Epithelial cell of proximal tubule (primary cell): Measurements from ENCODE around the gene TRAF2. TPM values are rescaled to one million over a fixed set of nuclear protein-coding genes. Genes with fewer than 3 reads are reported as not detected.

ENCODE experiments used
- DNase-seq: peaks from one replicate; pipeline ENCODE4 v3.0.0-alpha.2; 2011; ENCODE audit warnings: low read depth
- H3K4me3 ChIP-seq: 2 replicates; pipeline ENCODE4 v1.5.1; 2011; ENCODE audit warnings: low read depth, mild to moderate bottlenecking, low read length
- total RNA-seq: library from RNA; depleted of rRNA; stranded (reverse); fragments of >200 nt; gene quantifications from 2 replicates; pipeline ENCODE4 v1.2.3, GENCODE V29; 2015
- TF ChIP-seq, protein P1 (sequence below): conservative IDR thresholded peaks from 2 replicates; pipeline ENCODE4 v1.5.1; 2012; ENCODE audit warnings: low read depth, mild to moderate bottlenecking, low read length

The TRAF2 gene
- total RNA-seq, 1 donor from 2014 or later, result 21.0 TPM

DNA sequence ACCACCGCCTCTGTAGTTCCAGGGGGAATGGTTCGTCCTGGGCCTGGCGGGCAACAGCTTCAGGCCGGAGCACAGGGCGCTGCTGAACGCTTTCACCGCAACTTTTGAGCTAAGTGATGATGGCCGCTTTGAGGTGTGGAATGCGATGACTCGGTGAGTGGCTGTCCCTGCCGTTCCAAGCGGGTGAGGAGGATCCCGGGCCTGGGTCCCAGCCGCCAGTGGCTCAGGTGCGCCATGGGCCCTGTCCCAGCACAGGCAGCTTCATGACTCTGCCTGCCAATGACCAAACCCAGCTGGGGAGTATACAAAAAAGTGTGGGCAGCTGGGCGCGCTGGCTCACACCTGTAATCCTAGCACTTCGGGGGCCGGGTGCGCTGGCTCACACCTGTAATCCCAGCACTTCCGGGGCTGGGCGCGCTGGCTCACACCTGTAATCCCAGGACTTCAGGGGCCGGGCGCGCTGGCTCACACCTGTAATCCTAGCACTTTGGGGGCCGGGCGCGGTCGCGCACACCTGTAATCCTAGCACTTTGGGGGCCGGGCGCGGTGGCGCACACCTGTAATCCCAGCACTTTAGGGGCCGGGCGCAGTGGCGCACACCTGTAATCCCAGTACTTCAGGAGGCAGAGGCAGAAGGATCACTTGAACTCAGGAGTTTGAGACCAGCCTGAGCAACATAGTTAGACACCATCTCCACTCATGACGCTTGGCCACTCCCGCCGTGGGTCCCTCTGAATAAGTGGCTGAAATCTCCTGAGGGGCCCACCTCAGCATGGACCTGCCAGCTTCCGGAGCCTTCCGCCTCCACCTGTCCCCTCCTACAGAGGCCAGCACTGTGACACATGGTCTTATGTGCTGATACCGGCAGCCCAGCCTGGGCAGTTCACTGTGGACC, 66.8 kb downstream of the TRAF2 start:
- no peak overlapping the region for H3K4me3 ChIP-seq
- TF ChIP-seq, protein P1, sequence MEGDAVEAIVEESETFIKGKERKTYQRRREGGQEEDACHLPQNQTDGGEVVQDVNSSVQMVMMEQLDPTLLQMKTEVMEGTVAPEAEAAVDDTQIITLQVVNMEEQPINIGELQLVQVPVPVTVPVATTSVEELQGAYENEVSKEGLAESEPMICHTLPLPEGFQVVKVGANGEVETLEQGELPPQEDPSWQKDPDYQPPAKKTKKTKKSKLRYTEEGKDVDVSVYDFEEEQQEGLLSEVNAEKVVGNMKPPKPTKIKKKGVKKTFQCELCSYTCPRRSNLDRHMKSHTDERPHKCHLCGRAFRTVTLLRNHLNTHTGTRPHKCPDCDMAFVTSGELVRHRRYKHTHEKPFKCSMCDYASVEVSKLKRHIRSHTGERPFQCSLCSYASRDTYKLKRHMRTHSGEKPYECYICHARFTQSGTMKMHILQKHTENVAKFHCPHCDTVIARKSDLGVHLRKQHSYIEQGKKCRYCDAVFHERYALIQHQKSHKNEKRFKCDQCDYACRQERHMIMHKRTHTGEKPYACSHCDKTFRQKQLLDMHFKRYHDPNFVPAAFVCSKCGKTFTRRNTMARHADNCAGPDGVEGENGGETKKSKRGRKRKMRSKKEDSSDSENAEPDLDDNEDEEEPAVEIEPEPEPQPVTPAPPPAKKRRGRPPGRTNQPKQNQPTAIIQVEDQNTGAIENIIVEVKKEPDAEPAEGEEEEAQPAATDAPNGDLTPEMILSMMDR, result no peak
- DNase-seq, result no peak

DNA sequence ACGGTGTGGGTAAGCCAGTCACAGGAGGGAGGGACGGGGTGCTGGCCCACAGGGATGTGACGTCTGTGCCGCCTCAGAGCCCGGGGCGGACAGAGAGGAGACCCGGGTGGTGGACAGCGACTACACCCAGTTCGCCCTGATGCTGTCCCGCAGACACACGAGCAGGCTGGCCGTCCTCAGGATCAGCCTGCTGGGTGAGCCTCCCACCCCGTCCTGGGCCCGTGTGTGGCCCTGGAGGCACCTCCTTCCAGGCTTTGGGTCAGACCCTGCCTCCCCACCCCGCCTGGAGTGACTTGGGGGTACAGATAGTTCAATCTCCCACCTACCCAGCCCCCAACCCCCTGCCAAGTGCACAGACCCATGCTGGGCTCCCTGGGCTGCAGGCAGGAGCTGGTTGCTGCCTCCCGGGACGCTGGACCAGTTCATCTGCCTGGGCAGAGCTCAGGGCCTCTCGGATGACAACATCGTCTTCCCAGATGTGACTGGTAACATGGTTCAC, 67.5 kb downstream of the TRAF2 start:
- no peak for DNase-seq
- H3K4me3 ChIP-seq, result no peak overlapping the region
- TF ChIP-seq, protein P1, result no peak

DNA sequence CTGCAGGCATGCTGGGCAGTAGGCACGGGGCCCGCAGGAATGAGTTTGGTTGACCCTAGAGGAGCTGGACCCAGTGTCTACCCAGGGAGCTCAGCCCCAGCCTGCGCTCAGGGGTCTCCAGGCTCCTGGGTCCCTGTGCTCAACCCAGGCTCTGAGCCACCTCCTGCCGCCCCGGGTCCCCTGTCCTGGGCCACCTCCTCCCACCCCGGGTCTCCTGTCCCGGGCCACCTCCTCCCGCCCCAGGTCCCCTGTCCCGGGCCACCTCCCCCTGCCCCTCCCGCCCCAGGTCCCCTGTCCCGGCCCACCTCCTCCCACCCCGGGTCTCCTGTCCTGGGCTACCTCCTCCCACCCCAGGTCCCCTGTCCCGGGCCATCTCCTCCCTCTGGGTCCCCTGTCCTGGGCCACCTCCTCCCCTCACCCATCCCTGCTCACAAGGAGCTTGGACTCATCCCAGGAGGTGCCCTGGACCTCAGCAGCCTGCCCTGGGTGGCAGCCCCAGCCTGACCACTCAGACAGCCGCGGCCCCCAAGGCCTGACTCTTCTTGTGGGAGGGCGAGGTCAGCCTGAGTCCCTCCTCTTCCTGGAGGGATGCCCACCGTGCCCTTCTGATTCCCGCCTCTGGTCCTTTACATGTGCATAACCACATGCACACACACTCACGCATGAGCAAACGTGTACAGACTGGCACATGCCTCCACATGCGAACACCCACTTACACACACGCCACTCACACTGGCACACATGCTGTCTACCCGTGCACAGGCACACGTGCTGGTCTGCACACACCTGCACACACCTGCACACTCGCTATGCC, 68.2 kb downstream of the TRAF2 start:
- TF ChIP-seq, protein P1, result no peak
- DNase-seq, result no peak
- no peak overlapping the region for H3K4me3 ChIP-seq

DNA sequence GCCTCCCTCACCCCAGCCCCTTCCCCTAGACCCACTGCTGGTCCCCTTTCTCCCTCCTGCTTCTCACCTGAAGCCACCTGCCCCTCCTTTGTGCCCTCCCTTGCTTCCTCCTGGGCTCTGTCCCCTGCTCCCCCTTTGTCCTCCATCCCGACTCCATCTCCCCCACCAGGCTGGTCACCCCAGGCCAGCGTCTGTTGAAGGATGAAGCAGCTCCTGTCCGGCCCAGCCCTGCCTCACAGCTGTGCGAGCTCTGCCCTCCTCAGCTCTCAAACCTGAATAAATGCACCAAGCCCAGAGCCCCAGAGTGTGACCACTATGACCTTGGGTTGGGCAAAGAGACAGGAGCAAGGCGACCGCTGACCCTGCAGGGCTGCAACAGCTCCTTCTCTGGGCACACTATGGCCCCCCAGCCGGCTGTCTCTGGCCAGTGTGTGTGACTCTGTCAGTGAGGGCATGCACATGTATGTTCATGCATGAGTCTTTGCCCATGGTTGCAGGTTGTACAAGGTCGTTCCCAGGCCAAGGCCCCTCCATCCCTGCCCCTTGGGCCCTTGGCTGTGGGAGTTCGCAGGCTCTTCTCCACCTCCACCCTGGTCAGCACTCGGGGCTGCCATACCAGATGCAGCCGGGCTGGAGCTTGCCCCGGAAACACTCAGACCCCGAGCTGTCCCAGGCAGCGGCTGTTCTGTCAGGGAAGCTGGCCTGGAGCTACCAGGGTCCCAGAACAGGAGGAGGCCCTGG, 69.1 kb downstream of the TRAF2 start:
- DNase-seq, result no peak
- H3K4me3 ChIP-seq, result no peak overlapping the region
- TF ChIP-seq, protein P1, result no peak

DNA sequence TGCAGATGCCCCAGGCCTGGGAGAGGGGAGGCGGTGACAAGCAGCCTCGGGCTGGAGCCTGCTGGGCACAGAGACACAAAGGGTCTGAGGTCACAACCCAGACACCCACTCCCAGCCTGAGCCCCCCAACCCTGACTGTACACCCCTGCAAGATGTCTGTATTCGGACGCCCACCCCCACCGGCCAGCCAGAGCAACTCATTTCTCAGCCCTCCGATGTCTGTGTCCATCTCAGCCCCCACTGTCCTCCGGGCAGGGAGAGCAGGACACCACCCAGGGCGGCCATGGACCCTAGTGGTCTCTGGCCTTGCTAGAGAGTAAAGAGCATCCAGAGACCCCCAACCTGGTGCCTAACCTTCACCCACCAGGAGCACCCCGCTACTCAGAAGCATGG, 69.6 kb downstream of the TRAF2 start:
- no peak for DNase-seq
- no peak overlapping the region for H3K4me3 ChIP-seq
- TF ChIP-seq, protein P1, result no peak

DNA sequence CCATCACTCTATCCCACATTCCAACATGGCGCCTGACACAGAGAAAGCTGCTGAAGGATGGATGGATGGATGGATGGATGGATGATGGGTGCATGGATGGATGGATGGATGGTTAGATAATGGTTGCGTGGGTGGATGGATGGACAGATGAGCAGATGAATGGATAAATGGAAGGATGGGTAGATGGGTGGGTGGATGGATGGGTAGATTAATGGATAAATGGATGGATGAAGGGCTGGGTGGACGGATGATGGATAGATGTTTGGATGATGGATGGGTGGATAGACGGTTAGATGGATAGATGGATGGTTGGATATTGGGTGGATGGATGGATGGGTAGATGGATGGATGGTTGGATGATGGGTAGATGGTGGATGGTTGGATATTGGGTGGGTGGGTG, 70.3 kb downstream of the TRAF2 start:
- TF ChIP-seq, protein P1, result no peak
- H3K4me3 ChIP-seq, result no peak overlapping the region
- DNase-seq, result no peak
